OCI-LY7 (cell line): Measurements from ENCODE around the gene PODNL1.

Experiments
- EZH2phosphoT487 ChIP-seq: fragments of 200-600 bp; sonication (generic); IDR thresholded peaks from 2 replicates; pipeline ENCODE4 v1.6.1; 2018; ENCODE audit warnings: low read depth, borderline replicate concordance, mild to moderate bottlenecking, mixed run types, antibody characterized with exemption, low read length, moderate library complexity, mixed read lengths
- TF ChIP-seq, protein P1 (sequence below): fragments of 200-600 bp; sonication (generic); conservative IDR thresholded peaks from 2 replicates; pipeline ENCODE4 v1.5.1; 2014; ENCODE audit warnings: mild to moderate bottlenecking, antibody characterized with exemption, low read length, moderate library complexity, mixed read lengths

DNA sequence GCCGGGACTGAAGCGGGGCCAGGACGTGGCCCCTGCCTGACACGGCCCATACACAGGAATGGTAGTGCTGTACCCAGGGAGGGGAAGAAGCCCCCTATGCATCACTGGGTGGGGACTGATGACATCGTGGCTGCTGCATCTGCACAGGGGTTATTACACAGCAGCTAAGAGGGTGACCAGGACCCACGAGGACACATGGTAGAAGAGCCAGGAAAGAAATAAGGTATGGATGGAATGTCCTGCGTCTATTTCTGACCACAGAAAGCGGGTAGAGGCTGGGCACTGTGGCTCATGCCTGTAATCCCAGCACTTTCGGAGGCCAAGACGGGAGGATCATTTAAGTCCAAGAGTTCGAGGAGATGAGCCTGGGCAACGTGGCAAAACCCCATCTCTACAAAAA, 38.2 kb upstream of the PODNL1 start:
- no peak for TF ChIP-seq EZH2phosphoT487
- TF ChIP-seq, protein P1, sequence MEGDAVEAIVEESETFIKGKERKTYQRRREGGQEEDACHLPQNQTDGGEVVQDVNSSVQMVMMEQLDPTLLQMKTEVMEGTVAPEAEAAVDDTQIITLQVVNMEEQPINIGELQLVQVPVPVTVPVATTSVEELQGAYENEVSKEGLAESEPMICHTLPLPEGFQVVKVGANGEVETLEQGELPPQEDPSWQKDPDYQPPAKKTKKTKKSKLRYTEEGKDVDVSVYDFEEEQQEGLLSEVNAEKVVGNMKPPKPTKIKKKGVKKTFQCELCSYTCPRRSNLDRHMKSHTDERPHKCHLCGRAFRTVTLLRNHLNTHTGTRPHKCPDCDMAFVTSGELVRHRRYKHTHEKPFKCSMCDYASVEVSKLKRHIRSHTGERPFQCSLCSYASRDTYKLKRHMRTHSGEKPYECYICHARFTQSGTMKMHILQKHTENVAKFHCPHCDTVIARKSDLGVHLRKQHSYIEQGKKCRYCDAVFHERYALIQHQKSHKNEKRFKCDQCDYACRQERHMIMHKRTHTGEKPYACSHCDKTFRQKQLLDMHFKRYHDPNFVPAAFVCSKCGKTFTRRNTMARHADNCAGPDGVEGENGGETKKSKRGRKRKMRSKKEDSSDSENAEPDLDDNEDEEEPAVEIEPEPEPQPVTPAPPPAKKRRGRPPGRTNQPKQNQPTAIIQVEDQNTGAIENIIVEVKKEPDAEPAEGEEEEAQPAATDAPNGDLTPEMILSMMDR: no peak
